Measurements from ENCODE around the gene UBQLN4.

DNA sequence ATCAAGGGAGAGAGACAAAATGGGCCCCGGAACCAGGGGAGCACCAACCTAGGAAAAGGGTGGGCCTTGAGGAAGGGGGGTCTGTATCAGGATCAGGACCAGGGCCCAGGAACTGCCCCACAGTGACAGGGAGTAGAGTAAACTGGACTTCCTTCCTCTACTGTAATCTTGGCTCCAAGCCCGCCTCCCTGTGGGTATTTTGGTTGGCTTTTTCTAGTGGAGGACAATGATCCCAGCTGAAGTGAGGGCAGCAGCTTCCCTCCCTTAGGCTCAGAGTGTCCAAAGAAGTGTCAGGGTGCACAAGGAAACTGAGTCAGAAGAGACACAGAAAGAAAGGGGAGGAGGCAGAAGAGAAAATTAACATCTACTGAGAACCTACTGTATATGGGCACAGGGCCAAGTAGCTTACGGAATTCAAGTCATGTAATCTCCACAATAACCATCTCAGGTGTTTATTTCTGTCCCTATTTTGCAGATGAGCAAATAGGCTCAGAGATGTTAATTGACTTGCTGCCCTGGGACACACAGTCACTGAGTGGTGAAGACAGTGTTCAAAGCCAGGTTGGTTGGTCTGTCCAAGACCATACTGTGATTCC is 4.8 kb downstream of the UBQLN4 start:
- TF ChIP-seq YY1 (IDR thresholded peaks at IDR 0.05; ENCODE audit: insufficient read depth, insufficient read length) (no peak), ZNF274 (IDR thresholded peaks at IDR 0.05; ENCODE audit: low read depth, low read length) (no peak)

All from NT2/D1 (cell line).